CD4-positive, alpha-beta T cell (primary cell): Measurements from ENCODE around the gene CDC5L. TPM values are rescaled to one million over a fixed set of nuclear protein-coding genes. Genes with fewer than 3 reads are reported as not detected.

ENCODE experiments used
- ATAC-seq: fragments of 200-7000 bp; cut with Tn5 transposase; one replicate; pipeline ENCODE4 v1.10.0; 2022; ENCODE audit warnings: mild to moderate bottlenecking; ENCODE audit not compliant: poor library complexity
- CTCF ChIA-PET: fragments of 350-600 bp; sonication (Branson Sonifier 250); formaldehyde crosslinking; loops from one replicate; lab custom pipeline; 2021; ENCODE audit warnings: antibody characterized with exemption, inconsistent platforms; lab: Charles Lee
- POLR2A ChIA-PET: fragments of 350-600 bp; sonication (Branson Sonifier 250); formaldehyde crosslinking; loops from one replicate; lab custom pipeline; 2021; ENCODE audit warnings: antibody characterized with exemption, inconsistent platforms; lab: Charles Lee
- DNase-seq, 14 experiments: peaks; one replicate each; pipeline ENCODE4 v3.0.0-alpha.2; 2013 to 2020; ENCODE audit warnings: mixed read lengths in 2 of 14
- H3K27ac ChIP-seq, 2 donors: one replicate each; pipeline versions ENCODE4 v1.5.1 to v1.7.0; 2013; ENCODE audit warnings: low read length in 2 of 2, low read depth in 1 of 2, mild to moderate bottlenecking in 1 of 2
- H3K27me3 ChIP-seq, 2 experiments: 1 replicate in 1 of 2; 2 replicates in 1 of 2; pipeline versions ENCODE4 v1.6.1 to v1.7.0; 2013; ENCODE audit warnings: low read length in 2 of 2, control low read depth in 1 of 2, mild to moderate bottlenecking in 1 of 2, moderate library complexity in 1 of 2; ENCODE audit not compliant: insufficient read depth in 2 of 2, control insufficient read depth in 1 of 2
- H3K36me3 ChIP-seq: one replicate; pipeline ENCODE4 v1.6.1; 2013; ENCODE audit warnings: low read length, control low read depth; ENCODE audit not compliant: insufficient read depth
- H3K4me1 ChIP-seq: one replicate; pipeline ENCODE4 v1.6.1; 2013; ENCODE audit warnings: low read length, control low read depth; ENCODE audit not compliant: insufficient read depth
- H3K4me3 ChIP-seq: one replicate; pipeline ENCODE4 v1.5.1; 2013; ENCODE audit warnings: mild to moderate bottlenecking, low read length, moderate library complexity
- H3K9me3 ChIP-seq, 2 experiments: 1 replicate in 1 of 2; 2 replicates in 1 of 2; pipeline versions ENCODE4 v1.6.1 to v1.7.0; 2013; ENCODE audit warnings: low read length in 2 of 2, mild to moderate bottlenecking in 2 of 2, control low read depth in 1 of 2, moderate library complexity in 1 of 2; ENCODE audit not compliant: control insufficient read depth in 1 of 2, insufficient read depth in 1 of 2
- H3K27ac Mint-ChIP-seq: one replicate; pipeline ENCODE4 v1.8.0; 2020; ENCODE audit warnings: mixed read lengths
- H3K27me3 Mint-ChIP-seq: one replicate; pipeline ENCODE4 v1.8.0; 2021; ENCODE audit warnings: mixed read lengths
- H3K36me3 Mint-ChIP-seq: one replicate; pipeline ENCODE4 v1.8.0; 2021; ENCODE audit warnings: low read depth, mixed read lengths
- H3K4me1 Mint-ChIP-seq: one replicate; pipeline ENCODE4 v1.8.0; 2021; ENCODE audit warnings: low read depth, mixed read lengths
- H3K4me3 Mint-ChIP-seq: one replicate; pipeline ENCODE4 v1.8.0; 2020; ENCODE audit warnings: mild to moderate bottlenecking, mixed read lengths
- H3K9me3 Mint-ChIP-seq: one replicate; pipeline ENCODE4 v1.8.0; 2020; ENCODE audit warnings: mixed read lengths
- CTCF ChIP-seq: fragments of 200-600 bp; IDR thresholded peaks from one replicate; pipeline ENCODE4 v1.8.0; 2022; ENCODE audit warnings: antibody characterized with exemption, mild to moderate bottlenecking
- intact Hi-C, 2 experiments: fragments of 100-400 bp; cut with DNase I in 1 of 2; cut with micrococcal nuclease in 1 of 2; formaldehyde crosslinking; loops; one replicate each; pipeline versions ENCODE4 v1.15.1 to v1.9.0; 2023 to 2025; cut with DNase I, micrococcal nuclease
- total RNA-seq, 174 experiments: library from RNA in 2 of 174; stranded (reverse) in 2 of 174; gene quantifications; one replicate each; pipeline ENCODE4 v1.2.3 and lab custom pipeline; 2021 to 2026

CDC5L gene
- total RNA-seq, 2 experiments from 2014 or later = 18.9 to 19.9 TPM

- H3K27me3 Mint-ChIP-seq = no peaks in the 10 kb centered on the region
- Histone ChIP-seq H3K27ac (no peak overlapping the region), H3K4me3 (no peak overlapping the region), H3K4me1 (no peaks in the 10 kb centered on the region), H3K36me3 (no peaks in the 10 kb centered on the region), H3K27me3 (no peaks in the 10 kb centered on the region), H3K9me3 (no peaks in the 10 kb centered on the region)
- DNase-seq (no peak), ATAC-seq (no peak)
- H3K4me3 Mint-ChIP-seq = no peak overlapping the region
- ChIA-PET CTCF (interaction anchor here (0.6 kb wide), 1 partner anchor 844 kb away, joined by 3 read pairs; no protein-coding TSS in a partner anchor), POLR2A (no interaction called here)
- no peak overlapping the region for H3K27ac Mint-ChIP-seq
- no peak for TF ChIP-seq CTCF
- no peaks in the 10 kb centered on the region for H3K9me3 Mint-ChIP-seq
- intact Hi-C loops = no loop called here
- H3K36me3 Mint-ChIP-seq = no peaks in the 10 kb centered on the region
- no peaks in the 10 kb centered on the region for H3K4me1 Mint-ChIP-seq
These were observed 106.5 kb downstream of the CDC5L start for GRCh38 chr6:44494011-44494501.

- H3K27ac Mint-ChIP-seq = no peak overlapping the region
These were observed 107.8 kb downstream of the CDC5L start for GRCh38 chr6:44495036-44495901.

GRCh38 chr6:44496665-44497369, 109.3 kb downstream of the CDC5L start:
- no peak for ATAC-seq
- H3K27me3 ChIP-seq = no peaks in the 10 kb centered on the region

More at GRCh38 chr6:44495036-44495901, 107.8 kb downstream of the CDC5L start:
- Histone ChIP-seq H3K36me3 (no peaks in the 10 kb centered on the region), H3K9me3 (no peaks in the 10 kb centered on the region), H3K4me3 (no peak overlapping the region), H3K27ac (no peak overlapping the region), H3K4me1 (no peaks in the 10 kb centered on the region), H3K27me3 (no peaks in the 10 kb centered on the region)
- ATAC-seq (no peak), DNase-seq (no peak)
- TF ChIP-seq CTCF = no peak
- ChIA-PET POLR2A (no interaction called here), CTCF (no interaction called here)
- no peaks in the 10 kb centered on the region for H3K9me3 Mint-ChIP-seq
- intact Hi-C loops = no loop called here
- H3K27me3 Mint-ChIP-seq = no peaks in the 10 kb centered on the region
- no peaks in the 10 kb centered on the region for H3K4me1 Mint-ChIP-seq
- no peaks in the 10 kb centered on the region for H3K36me3 Mint-ChIP-seq
- no peak overlapping the region for H3K4me3 Mint-ChIP-seq

More at GRCh38 chr6:44496665-44497369, 109.3 kb downstream of the CDC5L start:
- H3K27me3 Mint-ChIP-seq = no peaks in the 10 kb centered on the region
- H3K27ac ChIP-seq = no peak overlapping the region
- POLR2A ChIA-PET = no interaction called here
- H3K36me3 ChIP-seq = no peaks in the 10 kb centered on the region
- CTCF ChIA-PET = no interaction called here
- DNase-seq = no peak
- H3K4me3 Mint-ChIP-seq = no peak overlapping the region
- TF ChIP-seq CTCF = no peak
- H3K9me3 Mint-ChIP-seq = no peaks in the 10 kb centered on the region
- H3K4me1 ChIP-seq = no peaks in the 10 kb centered on the region
- H3K27ac Mint-ChIP-seq = no peak overlapping the region
- no peak overlapping the region for H3K4me3 ChIP-seq
- H3K36me3 Mint-ChIP-seq = no peaks in the 10 kb centered on the region
- intact Hi-C loops = no loop called here
- H3K9me3 ChIP-seq = no peaks in the 10 kb centered on the region
- no peaks in the 10 kb centered on the region for H3K4me1 Mint-ChIP-seq
